Amygdala (tissue), 56 donors: ENCODE results near the gene CARS1.
A peak's percentile ranks its signal among the peaks of the same experiment; 100 is the strongest.

Source experiments
- DNase-seq, 56 donors: peaks; one replicate each; lab custom pipeline; 2025; lab: John Stamatoyannopoulos, UW

The CARS1 gene

DNA sequence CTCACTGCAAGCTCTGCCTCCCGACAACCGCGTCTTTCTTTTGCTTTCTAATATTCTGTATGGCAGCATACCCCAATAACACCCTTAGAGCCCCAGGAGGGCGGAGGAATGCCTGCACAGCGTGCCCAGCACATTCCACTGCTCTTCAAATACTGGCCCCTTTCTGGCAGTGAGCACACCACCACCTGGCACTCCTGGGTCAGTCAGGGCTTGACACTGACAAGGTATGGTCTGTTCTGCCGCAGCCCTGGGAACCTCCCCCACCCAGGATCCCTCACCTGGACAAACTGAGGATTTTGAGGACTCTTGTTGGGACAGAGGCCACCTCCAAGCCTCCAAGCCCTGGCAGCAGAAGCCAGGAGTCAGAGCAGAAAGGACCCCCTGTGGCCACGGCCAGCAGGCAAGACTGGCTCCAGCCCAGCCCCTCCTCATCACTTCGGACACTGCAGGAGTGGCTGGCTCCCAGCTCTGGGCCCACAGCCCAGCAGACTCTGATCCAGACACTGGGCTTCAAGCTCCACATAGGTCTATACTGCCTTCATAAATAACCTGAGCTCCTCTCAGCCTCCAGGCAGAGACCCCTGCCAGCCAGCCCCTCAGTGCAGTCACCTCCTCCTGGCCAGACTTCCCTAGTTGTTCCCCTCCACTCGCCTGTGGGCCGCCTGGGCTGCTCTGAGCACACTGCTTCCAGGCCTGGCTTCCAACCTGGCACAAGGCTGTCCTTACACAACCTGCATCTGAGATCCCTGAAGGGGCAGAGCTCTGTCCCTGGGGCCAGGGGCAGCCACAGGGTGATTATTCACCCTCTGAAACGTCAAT lies 14.5 kb downstream of the CARS1 start:
- peak in 1 of 56 donors; percentile 27 for DNase-seq

DNA sequence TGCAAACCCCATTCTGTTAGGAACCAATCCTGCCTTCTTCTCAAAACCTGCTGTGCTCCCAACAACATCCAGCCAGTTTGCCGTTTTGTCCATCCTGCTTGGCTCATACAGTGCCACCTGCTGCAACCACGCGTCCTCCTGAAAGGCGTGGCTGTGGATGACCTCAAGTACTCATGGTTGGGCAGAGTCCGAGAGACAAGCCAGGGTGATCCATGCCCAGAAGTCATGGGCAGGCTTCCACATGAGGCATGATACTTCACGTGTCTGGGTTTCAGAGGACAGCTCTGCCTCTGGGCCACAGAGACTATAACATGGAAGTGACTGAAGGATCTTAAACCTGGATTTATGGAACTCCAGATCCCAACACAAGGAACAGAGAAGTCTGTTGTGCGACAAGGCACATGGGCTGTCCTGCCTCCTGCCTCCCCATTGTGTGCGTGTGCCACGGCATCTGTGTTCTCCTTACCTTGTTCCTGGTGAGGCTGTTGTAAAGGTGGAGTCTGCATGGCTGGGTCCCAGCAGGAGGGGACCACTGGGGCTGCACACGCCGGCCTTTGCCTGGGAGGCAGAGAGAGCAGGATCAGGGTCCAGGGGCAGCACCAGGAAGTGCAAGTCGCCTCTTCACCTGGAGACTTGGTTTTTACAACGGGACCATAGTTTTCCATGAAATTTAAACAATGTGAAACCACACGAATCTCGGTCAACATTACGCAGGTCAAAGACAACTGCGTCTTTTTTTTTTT lies 15.4 kb downstream of the CARS1 start:
- no peak for DNase-seq

DNA sequence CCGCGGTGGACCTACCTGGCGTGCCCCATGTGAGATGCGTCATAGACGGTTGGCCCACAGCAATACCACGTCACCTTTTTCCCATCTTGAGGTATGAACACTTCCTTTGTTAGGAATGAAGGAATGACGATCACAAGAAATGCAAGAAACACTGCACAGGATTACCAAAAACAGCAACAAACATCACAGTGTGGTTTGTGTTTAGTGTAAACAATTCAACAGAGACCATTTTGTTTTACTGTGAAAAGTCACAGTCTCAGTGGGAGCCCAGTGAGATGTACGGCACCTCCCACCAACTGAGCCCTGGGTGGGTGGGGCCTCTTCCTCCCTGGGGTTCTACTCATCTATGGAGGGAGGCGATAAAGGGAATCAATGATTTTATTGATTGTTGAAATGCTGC lies 16.3 kb downstream of the CARS1 start:
- no peak for DNase-seq

DNA sequence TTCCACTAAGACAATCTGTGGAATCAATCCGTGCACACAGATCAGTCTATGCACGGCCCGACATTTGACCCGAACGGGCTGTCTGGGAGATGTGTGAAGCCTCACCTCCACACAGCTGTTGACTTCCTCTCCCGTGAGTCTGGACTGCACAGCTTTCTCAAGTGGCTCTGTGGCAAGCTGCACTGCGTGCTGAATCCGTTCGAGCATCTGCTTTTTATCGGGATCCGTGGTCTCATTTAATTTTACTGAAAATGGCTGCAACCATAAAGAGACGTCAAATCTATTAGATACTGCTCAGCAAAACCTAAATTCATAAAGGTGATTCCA lies 19.3 kb downstream of the CARS1 start:
- no peak for DNase-seq

DNA sequence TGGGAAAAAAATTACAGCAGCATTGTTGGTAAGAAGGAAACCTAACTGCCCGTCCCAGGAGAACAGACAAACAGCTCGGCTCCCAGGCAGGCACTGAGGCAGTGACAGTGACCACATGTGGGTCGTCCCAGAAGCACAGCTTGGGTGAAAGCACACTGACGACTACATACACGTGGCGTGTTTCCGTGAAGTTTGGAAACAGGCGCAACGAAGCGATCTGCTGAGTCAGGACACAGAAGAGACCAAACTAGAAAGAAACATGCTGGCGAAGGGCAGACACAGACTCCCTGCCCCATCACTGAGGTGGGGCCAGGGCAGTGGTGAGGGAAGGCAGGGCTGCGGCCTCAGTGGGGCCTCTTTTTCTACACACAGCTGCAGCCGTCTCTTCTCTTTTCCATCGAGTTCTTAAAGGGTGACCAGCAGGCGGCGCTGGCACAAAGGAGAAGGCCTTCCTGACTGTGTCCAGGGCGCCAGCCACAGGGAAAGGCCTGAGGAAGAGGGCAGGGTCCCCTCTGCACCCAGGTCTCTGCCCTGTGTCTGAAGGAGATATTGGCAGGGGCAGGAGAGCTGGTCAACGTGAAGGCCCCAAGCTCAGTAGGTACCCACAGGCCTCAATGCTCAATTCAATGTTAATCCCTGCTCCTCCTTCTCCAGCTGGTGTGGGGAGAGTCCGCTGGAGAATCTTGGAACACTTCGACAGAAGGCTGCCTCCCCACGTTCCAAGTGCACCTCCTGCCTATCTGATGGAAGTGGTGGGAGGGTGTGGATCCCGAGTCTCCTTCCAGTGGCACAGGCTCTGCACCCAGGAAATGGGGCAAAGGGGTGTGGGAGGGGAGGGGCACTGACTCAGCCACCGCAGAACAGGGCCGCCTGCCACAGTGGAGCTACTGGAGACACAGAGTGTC lies 19.9 kb downstream of the CARS1 start:
- DNase-seq, result peak in 53 of 56 donors; percentile 9 to 90 (median 67)

GRCh38 chr11:3036419-3036818 lies 20.8 kb downstream of the CARS1 start:
- no peak for DNase-seq

DNA sequence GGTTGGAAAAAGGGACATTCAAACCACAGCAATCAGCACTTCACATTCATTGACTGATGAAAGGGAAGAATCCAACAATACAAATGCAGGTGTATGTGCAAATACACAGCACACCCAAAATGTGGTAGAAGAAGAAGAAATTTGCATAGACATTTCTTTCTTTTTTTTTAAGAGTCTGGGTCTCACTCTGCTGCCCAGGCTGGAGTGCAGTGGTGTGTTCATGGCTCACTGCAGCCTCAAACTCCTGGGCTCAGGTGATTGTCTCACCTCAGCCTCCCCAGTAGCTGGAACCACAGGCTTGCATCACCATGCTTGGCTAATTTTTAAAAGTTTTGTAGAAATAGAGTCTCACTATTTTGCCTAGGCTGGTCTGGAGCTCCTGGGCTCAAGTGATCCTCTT lies 21.9 kb downstream of the CARS1 start:
- DNase-seq, result no peak

- peak in 1 of 56 donors; percentile 23 for DNase-seq
Measured at GRCh38 chr11:3030289-3031070, 26.7 kb downstream of the CARS1 start.

- no peak for DNase-seq
Measured at GRCh38 chr11:3028813-3029212, 28.4 kb downstream of the CARS1 start.

DNA sequence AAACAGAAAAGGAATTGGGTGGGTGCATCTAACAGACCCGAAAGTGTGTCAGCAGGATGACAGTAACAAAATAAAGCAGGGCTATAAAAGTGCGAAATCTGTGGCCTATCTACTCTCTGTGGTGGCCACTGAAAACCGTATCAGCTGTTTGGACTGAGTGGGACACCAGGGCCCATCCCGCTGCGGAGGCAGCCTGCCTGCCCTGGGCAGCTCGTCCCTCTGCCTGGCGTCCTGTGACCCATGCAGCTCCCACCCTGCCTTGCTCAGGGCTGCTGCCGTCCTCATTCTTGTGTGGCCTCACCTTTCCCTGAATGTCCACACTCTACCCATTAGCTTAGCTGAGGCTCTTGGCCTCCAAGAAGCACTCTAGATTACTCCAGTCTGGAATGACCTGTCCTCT lies 30.4 kb downstream of the CARS1 start:
- no peak for DNase-seq

DNA sequence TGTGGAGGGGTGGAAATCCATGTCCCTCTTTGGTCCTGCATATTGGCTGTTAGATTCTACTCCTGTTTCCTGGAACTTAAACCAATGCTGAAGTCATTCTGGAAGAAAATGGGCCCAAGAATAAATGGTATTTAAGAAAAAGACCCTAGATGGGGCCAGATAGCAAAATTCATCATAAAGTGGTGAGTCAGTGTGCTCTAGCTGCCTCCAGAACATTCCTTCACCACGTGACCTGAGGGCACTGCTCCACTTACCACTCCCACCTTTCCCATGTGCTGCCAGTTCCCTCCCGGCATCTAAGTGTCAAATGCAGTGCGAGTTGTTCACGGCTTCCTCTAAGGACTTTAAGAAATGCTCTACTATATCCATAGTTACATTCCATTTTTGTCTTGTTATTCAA lies 34.2 kb downstream of the CARS1 start:
- DNase-seq, result no peak

DNA sequence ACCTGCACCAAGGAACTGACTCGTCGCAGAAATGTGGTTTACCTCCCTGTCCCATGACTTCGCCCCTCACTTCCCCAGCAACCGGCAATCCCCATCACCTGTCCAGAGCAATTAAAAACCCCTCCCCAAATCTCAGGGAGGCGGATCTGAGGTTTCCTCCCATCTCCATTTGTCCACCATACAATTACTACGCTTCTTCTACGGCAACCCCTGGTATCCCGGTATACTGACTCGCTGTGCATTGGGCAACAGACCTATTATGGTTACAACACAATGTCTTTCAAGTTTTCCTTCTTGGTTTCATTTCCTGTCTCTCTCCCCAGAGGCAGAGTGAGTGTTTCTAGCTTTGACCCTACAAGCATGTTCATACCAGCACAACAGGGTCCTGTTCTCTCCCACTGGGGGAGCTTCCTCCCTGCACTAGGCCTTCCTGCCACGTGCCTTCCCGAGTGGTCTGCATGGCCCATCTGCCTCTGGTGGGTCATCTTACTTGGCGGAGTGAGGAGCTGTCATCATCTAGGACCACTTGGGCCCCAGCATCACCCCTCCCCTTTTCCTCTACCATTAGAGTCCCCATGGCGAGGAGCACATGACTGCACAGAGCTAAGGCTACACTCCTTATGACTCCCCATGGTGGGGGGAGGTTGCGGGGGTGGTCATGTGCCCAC lies 34.8 kb downstream of the CARS1 start:
- DNase-seq, result peak in 1 of 56 donors; percentile 13

DNA sequence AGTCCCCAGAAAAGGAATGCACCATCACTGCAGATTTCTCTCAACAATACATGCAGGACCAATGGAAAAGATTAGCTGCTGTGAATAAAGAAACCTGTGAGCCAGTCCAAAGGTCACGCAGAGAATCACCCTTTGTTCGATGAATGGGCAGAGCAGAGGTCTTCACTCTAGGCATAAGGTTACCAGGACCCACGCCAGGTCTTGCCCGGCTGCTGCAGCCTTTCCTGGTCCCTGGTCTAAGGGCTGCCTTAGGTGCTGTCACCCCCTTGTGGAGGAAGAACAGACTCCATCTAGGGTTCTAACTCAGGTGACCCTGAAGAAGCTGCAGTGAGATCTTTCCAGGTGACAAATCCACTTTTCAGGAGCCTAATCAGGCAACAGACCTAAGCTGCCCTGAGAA lies 36.1 kb downstream of the CARS1 start:
- peak in 21 of 56 donors; percentile 17 to 70 (median 38) for DNase-seq

DNA sequence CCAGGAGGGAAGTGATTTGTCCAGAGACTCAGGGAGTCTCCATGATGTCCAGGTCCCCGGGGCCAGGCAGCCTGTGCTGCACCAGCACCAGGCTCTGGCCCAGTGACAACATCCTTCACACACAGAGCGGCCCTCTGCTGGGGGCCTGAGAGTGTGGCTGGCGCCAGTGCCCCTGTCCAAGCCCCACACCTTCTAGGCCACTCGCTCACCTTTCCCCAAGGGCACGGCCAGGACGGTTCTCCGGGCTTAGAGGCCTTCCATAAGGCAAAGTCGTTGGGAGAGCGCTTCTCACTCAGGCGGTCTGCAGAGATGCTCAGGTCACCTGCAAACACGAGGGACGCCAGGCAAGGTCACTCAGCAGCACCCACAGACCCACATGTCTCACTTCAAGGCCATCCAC lies 37.2 kb downstream of the CARS1 start:
- no peak for DNase-seq

DNA sequence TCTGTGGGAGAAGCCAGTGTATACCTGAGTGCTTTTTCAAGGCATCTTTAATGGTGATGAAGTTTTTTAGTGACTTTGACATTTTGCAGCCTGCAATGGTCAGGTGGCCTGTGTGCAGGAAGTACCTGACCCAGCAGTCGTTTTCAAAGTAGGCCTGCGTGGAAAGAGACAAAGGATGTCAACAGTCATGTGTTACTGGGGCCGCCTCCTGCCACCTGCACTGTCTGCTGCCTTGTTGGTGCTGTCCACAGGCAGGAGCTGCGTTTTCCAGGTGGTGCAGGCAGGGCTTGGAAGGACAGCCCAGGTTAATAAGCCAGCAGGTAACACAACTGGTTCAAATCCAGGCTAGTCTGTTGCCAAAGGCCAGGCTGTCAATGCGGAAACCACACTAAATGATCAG lies 38.6 kb downstream of the CARS1 start:
- no peak for DNase-seq

GRCh38 chr11:3016861-3017260 lies 40.4 kb downstream of the CARS1 start:
- no peak for DNase-seq

DNA sequence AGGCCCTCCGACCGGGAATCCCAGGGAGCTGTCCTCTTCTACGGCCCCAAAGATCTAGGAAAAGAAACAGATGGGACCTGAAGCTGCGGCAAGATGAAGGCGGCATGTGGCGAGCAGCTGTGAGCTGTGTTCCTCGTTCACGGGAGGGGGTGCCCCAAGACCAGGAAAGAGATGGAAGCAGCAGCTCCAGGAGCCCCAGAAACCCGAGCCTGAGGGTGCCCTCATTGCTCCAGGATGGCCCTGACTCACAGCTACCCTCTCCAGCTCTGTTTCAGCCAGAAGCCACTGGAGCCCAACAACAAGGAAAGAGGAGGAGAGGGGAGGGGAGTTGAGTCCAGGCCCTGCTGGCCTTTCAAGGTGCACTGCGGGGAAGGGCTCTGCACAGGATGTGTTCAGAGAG lies 41.4 kb downstream of the CARS1 start:
- no peak for DNase-seq

GRCh38 chr11:3014943-3015342 lies 42.3 kb downstream of the CARS1 start:
- DNase-seq, result no peak

DNA sequence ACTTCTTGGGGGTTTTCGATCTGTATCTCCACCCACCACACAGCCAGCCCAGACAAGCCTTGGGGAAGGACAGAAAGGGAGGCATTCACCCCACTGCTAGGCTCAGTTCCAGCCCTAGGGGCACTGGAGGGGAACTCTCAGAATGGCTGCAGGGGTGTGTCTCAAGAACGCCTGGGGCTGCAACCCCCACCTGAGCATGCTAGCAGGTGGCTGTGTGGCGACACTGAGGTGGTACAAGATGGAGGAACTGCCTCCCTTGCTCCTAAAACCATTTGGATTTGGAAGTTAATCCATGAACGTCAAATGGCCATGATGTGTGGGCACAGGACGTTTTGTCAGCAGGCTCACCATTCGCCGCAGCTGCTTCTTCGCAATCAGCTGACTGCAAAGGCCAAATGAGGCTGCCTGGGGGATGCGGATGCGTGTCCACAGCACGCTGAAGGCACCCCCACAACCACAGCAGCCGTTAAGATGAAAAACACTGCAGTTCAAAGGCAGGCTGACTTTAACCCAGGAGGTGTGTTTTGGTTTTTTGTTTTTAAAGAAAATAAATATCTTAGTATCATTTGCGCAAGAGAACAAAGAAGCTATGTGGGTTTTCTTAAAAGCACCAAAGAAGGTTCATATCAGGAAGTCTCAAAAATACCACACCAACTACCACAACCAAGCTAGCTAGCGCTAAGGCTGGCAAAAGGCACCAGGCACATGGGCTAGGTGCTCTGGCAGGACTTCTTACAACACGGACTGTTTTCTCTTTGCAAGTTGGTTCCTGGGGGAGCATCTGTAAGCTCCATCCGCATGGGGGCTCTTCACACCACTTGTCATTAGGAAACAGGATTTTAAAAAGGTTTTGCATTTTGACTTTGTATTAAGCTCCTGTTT lies 42.9 kb downstream of the CARS1 start:
- peak in 1 of 56 donors; percentile 47 for DNase-seq
